Fibroblast of pulmonary artery (primary cell): ENCODE measurements around the gene FTO.

Experiments
- DNase-seq: peaks from one replicate; pipeline ENCODE4 v3.0.0-alpha.2; 2010; ENCODE audit warnings: low read depth
- H3K4me3 ChIP-seq: replicated peaks from 2 replicates; pipeline ENCODE4 v1.5.1; 2011; ENCODE audit warnings: low read depth, mild to moderate bottlenecking, control low read depth, low read length, moderate library complexity
- CTCF ChIP-seq: IDR thresholded peaks from 2 replicates; pipeline ENCODE4 v1.5.1; 2011; ENCODE audit warnings: mild to moderate bottlenecking, control low read depth, low read length, inconsistent platforms; ENCODE audit errors: missing control alignments

Gene FTO

DNA sequence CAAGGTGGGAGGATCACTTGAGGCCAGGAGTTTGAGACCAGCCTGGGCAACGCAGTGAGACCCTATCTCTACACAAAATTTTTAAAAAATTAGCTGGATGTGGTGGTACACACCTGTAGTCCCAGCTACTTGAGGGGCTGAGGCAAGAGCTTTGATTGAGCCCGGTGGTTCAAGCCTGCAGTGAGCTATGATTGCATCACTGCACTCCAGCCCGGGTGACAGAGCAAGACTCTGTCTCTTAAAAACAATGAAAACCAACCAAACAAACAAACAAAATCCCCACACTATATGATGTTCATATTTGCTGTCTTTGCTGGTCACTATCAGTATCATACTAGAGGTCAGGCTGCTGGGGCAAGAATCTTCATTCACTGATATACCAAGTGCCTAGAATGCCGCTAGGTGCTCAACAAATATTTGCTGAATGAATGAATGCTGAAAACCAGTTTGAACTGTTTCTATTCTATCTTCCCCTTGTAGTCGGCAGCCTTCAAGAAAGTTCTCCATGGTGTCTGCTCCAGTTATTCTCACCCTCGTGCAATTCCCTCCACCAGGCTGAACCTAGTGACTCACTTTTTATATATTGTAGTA lies 455.6 kb downstream of the FTO start:
- DNase-seq = no peak
- no peak overlapping the region for H3K4me3 ChIP-seq
- no peak for TF ChIP-seq CTCF

- no peak overlapping the region for H3K4me3 ChIP-seq
- TF ChIP-seq CTCF = no peak
- no peak for DNase-seq
Observed at GRCh38 chr16:54160252-54160860, 456.4 kb downstream of the FTO start.

DNA sequence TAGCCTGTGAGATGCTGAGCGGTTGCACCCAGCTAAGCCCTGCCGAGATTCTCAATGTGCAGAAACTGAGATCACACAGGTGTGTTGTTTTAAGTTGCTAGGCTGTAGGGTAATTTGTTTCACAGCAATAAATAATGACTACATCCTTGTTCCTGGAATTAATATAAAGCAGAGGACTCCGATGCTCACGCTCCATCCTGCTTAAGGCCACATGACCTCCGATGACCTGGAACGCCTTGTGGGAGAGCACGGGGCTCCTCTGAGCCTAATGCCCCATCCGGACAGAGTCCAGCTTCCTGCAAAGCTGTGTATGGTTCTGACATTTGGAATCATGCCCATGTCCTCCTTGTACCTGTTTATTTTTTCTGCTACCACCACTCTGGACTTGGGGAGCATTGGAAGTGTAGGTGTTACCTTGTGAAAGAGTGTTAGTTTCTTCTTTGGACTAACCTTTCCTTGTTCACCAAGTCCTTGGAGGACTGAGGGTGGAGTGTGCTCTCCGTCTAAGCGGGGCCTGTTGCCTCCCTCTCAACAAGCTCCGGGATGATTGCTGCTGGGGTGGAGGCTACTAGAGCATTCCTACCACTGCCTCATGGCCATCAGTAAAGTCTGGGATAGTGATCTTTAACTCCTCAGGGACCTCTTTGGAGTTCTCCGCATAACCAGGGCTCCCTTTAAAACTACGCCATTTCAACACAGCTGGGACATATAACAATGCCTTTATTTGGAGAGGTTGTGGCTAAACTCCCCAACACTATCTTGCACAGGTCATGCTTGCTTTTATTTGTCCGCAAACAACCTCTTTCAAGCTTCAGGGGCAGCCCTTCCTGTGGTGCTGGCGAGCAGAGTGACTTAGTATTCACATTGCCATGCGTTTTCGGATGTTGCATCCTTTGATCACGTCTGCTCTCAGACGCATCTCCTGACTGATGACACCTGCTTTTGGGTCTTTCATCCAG lies 457.3 kb downstream of the FTO start:
- DNase-seq = no peak
- no peak overlapping the region for H3K4me3 ChIP-seq
- TF ChIP-seq CTCF = no peak

DNA sequence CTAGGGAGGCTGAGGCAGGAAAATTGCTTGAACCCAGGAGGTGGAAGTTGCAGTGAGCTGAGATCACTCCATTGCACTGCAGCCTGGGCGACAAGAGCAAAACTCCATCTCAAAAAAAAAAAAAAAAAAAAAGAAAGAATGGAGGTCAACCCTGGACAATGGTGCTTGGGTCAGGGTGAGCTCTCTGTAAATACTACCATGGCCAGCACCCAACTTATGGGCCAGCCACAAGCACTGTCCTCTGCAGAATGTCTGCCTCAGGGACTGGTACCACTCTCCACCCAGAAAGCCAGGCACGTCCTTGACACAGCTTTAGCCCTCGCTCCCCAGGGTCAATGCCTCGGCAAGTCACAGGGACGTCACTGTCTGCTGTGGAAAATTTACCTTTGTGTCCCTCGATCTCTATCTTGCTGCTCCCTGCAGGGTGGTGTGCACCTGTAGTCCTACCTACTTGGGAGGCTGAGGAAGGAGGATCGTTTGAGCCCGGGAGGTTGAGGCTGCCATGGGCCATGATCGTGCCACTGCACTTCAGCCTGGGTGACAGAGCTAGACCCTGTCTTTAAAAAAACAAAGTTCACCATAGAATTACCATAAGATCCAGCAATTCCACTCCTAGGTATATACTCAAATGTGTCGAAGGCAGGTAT lies 459.4 kb downstream of the FTO start:
- DNase-seq = no peak
- H3K4me3 ChIP-seq = no peak overlapping the region
- no peak for TF ChIP-seq CTCF

DNA sequence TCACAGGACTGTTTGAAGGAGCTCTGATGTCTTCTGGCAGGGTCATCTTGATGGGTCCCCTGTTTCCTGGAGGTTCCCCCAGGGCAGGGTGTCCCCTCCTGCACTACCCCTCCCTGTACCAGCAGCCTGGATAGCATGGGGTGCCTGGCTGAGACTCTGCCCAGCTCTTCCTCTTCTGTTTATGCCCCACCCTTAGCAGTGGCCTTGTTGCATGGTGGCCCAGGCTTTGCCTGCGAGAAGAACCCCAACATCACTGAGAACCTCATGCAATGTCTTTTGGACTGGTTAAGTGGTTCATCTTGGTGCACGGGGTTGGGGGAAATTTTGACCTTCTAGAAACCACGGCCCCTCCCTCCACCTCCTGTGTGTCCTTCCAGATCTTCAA lies 460.8 kb downstream of the FTO start:
- H3K4me3 ChIP-seq = no peak overlapping the region
- no peak for TF ChIP-seq CTCF
- no peak for DNase-seq

DNA sequence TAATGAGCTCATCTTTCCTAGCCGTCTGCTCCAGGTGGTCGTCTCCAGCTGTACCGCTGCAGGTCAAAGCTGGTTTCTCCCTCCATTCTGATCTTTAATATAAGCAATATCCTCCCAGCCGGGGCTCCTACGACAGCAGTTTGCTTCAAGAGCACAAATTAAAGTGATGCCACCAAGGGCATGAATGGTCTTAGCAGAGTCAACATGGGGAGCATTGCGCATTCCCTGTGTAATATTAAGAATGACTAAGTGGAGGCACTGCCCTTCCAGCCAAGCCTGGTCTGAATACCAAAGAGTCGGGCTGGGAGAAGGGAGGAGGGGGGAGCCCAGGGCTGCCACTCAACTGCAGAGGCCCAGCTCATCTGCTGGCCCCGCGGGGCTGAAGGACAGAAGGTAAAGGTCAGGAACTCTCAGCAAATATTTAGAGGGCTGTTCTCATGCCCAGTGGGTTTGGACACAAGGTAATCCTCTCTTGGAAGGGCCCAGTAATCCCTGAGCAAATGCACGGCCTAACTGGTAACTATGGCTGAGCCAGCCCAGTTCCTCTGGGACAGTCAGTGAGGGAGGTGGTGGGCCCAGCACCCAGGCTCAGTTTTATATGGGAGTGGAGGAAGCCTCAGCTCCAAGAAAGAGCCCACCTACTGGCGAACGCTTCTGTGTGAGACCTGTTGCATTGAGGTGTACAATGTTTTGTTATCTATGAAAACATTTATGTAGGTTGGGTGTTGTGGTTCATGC lies 461.4 kb downstream of the FTO start:
- no peak overlapping the region for H3K4me3 ChIP-seq
- no peak for TF ChIP-seq CTCF
- DNase-seq = no peak
